GM19463 (cell line): Measurements from ENCODE around the gene CENPX.
"Not testable (repeated sequence)": the region's sequence is repeated elsewhere in the genome, so short reads cannot be mapped to it uniquely, and the experiment has no call there.

Experiments
- ATAC-seq: cut with Tn5 transposase; IDR thresholded peaks from one replicate; pipeline ENCODE4 v1.9.1; 2021; ENCODE audit warnings: mild to moderate bottlenecking, moderate library complexity; ENCODE audit not compliant: unreplicated experiment

CENPX gene

DNA sequence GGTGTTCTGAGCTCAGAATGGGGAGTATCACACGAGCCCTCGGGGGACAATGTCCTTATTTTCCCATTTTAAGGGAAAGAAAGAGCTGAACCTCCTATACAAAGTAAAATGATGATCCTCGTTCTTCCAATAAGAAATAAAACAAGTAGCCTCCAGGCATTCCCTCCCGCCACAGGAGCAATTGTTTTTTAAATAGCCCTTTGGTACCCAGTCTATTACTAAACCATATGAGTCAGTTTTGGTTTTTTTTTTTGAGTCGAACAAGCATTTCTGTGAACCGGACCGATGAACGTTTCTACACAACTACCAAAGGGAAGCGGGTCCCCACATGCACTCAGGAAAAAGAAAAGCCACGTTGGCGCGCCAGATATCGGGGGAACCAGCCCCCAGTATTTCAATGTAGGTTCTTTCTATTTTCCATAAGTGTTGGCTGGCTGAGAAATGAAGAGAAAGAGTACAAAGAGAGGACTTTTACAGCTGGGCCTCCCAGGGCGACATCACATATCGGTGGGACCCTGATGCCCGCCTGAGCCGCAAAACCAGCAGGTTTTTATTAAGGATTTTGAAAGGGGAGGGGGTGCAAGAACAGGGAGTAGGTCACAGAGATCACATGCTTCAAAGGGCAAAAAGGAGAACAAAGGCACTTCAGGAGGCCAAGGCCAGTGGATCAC lies 18.6 kb upstream of the CENPX start:
- no peak for ATAC-seq

- no peak for ATAC-seq
These were observed 17.1 kb upstream of the CENPX start for GRCh38 chr17:82039695-82040299.

DNA sequence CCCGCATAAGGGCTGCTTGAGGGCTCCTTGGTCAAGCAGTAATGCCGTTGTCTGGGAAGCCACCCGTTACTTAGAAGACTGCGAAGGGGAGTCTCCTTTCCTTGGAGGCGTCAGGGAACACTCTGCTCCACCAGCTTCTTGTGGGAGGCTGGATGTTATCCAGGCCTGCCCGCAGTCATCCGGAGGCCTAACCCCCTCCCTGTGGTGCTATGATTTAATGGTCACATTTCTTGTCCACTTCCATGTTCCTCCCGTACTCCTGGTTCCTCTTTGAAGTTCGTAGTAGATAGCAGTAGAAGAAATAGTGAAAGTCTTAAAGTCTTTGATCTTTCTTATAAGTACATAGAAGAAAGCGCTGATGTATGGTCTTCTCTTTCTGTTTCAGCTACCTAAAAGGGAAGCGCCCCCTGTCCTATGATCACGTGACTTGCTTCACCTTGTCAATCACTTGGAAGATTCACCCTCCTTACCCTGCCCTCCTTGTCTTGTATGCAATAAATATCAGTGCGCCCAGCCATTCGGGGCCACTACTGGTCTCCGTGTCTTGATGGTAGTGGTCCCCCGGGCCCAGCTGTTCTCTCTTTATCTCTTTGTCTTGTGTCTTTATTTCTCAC lies 16.2 kb upstream of the CENPX start:
- ATAC-seq: not testable (repeated sequence)

- no peak for ATAC-seq
These were observed 15.2 kb upstream of the CENPX start for GRCh38 chr17:82037889-82038195.

DNA sequence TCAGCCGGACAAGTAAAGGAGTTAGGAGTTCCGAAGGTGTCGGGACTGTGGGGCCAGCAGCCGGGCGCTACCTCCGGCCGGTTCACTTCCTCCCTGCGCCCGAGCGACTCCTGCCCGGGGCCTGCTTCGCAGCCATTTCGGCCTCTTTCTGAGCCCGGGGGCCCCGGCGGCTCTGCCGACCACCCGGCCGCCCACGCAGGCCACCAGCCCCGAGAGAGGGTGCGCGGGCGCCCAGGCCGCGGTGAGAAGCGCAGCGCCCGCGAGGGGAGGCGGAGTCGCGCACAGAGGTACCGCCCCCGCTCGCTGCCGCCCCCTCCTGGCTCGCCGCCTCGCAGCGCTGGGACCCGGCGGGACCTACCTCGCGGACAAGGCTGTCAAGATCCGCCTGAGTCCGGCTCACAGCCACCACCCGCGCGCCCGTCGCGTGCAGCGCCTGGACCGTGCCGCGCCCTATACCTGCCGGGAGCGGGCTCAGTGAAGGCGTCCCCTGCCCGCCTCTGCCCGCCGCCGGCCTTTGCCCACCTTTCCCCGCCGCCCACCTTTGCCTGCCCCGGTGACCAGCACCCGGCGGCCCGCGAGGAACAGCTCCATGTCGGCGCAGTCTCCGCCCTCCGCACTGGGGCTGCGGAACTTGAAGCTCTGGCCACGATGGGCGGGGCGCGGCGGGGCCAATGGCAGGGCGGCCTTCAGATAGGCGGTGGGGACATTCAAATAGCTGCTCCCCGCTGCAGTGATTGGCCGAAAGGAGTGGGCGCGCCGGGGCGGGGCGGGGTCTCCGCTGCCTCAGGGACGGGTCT lies 14.6 kb upstream of the CENPX start, which contains the start of gene DCXR:
Gene DCXR, minus strand, starts transcription at position 606 of the 797 bp plus-strand sequence. Its CDS starts 15 bp downstream, at position 591.
- peak; percentile 88 for ATAC-seq

- no peak for ATAC-seq
These were observed 14.0 kb upstream of the CENPX start for GRCh38 chr17:82036634-82037091.

GRCh38 chr17:82035956-82036633 lies 13.4 kb upstream of the CENPX start:
- ATAC-seq: no peak

DNA sequence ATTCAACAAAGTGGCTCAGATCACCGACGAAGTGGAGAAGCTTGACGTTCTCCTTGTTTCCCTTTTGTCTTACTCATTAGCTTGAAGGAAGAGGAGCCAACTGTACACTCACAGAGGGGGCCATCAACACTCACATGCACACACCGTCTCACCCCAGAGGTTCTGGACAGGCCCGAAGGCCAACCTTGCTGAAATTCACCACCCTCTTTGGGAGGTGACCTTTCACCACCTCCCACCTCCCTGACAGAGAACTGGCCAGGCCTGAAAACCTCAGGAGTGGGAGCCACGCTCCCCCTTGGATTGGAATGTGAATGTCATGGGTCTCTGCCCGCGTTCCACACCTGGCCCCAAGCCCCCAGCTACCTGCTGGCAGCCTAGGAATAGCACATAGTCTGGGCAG lies 12.8 kb upstream of the CENPX start:
- ATAC-seq: no peak

DNA sequence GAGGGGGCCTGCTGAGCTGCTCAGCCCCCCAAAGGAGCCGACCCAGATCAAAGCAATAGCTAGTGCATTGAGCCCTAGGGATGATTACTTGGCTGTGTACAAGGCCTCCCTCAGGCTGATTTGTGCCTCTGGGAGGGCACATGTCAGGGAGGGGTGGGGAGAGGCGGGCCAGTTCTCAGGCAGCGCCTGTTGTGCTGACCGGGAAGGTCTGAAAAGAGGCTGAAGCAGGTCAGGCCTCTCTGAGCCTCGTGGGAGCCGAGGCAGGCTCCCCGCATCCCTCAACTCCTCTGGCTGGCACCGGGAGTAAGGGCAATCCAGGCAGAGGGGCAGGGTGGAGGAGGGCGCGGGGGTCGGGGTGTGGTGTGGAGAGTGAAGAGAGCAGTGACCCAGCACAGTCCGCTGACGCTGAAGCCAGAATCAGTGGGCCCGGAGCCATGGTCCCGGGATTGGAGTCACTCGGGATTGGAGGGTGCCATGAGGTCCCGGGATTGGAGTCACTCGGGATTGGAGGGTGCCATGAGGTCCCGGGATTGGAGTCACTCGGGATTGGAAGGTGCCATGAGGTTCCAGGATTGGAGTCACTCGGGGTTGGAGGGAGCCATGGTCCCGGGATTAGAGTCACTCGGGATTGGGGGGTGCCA lies 11.8 kb upstream of the CENPX start:
- ATAC-seq: no peak

- ATAC-seq: no peak
These were observed 10.8 kb upstream of the CENPX start for GRCh38 chr17:82033359-82034085.

- no peak for ATAC-seq
These were observed 9.4 kb upstream of the CENPX start for GRCh38 chr17:82031885-82032627.

DNA sequence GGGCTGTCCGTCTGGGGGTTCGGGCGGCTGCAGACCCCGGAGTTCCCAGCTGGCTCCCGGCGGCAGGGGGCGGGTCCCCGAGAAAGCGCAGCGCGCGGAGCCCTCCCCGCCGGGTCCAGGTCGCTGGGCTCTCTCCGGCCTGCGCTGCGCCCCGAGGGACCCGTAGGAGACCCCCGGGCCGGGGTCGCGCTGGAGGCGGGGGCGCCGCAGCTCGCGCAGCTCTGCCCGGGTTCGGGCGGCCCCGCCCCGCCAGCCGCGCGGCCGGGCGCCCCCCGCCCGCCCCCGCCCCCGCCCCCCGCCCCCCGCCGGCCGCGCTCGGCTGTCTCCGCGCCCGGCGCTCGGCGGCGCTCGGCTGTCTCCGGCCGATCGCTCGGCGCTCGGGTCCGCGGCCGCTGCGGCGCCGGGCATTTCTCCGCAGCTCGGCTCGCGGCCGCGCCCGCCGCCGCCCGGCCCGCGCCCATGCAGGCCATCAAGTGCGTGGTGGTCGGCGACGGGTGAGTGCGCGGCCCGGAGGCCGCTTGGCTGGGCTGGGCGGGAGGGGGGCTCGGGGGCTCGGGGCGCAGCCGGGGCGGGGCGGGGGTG lies 8.7 kb upstream of the CENPX start, which contains the start of gene RAC3:
Gene RAC3, plus strand, starts transcription at position 376 of the 582 bp plus-strand sequence. Its CDS starts 84 bp downstream, at position 460.
- no peak for ATAC-seq

- no peak for ATAC-seq
These were observed 8.0 kb upstream of the CENPX start for GRCh38 chr17:82030470-82031302.

- no peak for ATAC-seq
These were observed 7.4 kb upstream of the CENPX start for GRCh38 chr17:82029990-82030469.

GRCh38 chr17:82029391-82029790 lies 6.7 kb upstream of the CENPX start:
- no peak for ATAC-seq

DNA sequence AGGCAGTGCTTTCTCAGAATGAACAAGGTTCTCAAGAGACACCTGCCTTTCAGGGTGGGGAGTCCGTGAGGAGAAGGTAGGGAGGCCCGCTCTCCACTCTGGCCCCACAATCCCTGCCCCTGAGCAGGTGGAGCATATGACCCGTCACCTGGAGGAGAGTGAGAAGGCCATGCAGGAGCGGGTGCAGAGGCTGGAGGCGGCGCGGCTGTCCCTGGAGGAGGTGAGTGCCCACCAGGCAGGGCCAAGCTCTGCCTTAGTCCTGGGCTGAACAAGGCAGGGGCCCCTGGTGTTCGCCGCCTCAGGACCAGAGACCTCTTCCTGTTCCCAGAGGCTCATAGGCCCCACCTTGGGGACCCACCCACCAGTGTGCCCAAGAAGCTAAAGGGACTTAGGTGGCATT lies 6.3 kb upstream of the CENPX start:
- ATAC-seq: no peak

GRCh38 chr17:82028246-82028645 lies 5.6 kb upstream of the CENPX start:
- ATAC-seq: no peak
